Activated CD4-positive, alpha-beta T cell treated with anti-CD3 and anti-CD28 coated beads for 1 hour (primary cell): Measurements from ENCODE around the gene ROCK2.
"Not testable (repeated sequence)": the region's sequence is repeated elsewhere in the genome, so short reads cannot be mapped to it uniquely, and the experiment has no call there.

Experiments
- DNase-seq: peaks from one replicate; pipeline ENCODE4 v3.0.0-alpha.2; 2020

Gene ROCK2

DNA sequence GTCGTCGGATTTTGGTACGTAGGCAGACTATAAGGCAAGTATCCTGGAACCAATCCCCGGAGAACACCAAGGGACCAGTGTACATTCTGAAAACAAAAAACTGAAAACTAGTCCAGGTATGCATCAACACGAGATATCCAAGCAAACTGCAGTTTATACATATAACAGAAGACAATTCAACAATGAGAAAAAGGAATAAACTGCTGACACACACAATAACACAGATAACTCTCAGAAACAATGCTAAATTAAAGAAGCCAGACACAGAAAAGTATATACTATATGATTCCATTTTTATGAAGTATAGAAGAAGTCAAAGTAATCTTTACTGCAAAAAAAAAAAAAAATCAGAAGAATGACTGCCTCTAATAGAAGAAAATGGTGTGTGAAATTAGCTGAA lies 5.9 kb downstream of the ROCK2 start:
- DNase-seq, result no peak

GRCh38 chr2:11337909-11338308 lies 6.5 kb downstream of the ROCK2 start:
- no peak for DNase-seq

GRCh38 chr2:11336189-11336588 lies 8.2 kb downstream of the ROCK2 start:
- DNase-seq, result no peak

GRCh38 chr2:11333427-11334183 lies 10.8 kb downstream of the ROCK2 start:
- DNase-seq, result no peak

- no peak for DNase-seq
Measured at GRCh38 chr2:11332596-11332995, 11.8 kb downstream of the ROCK2 start.

DNA sequence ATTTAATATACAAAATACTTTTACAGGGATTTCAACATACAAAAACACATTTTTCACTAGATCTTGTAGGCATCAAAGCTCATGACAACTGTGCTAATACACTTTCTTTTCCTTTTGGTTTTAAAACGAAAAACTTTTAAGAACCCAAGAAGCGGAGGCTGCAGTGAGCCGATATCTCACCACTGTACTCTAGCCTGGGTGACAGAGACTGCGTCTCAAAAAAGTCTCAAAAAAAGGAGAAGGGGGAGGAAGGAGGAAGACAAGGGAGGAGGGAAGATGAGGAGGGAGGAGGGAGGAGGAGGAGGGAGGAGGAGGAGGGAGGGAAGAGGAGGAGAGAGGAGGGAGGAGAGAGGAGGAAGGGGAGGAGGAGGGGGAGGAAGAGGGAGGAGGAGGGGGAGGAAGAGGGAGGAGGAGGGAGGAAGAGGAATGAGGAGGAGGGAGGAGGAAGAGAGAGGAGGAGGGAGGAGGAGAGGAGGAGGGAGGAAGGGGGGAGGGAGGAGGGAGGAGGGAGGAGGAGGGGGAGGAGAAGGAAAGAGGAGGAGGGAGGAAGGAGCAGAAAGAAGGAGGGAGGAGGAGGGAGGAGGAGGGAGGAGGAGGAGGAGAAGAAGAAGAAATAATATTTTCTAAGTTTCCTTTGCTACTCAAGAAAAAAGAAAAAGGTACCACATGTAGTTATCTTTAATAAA lies 13.8 kb downstream of the ROCK2 start:
- DNase-seq, result no peak

DNA sequence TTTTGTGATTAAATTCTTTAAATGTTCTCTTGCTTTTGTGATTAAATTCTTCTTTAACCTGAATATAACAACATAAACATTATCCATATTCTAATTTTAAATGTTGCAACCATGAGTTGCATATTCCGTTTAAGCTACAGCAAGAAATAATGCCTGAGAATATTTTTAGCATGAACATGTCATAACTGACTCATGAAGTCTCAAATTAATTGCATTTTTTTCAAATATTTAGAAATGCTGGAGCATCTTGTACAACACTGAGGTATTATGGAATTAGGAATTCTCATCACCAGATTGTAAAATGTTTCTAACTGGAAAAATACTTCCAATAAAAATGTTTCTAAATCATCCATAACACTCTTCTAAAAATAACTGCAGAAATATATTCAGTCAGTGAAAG lies 14.7 kb downstream of the ROCK2 start:
- no peak for DNase-seq

DNA sequence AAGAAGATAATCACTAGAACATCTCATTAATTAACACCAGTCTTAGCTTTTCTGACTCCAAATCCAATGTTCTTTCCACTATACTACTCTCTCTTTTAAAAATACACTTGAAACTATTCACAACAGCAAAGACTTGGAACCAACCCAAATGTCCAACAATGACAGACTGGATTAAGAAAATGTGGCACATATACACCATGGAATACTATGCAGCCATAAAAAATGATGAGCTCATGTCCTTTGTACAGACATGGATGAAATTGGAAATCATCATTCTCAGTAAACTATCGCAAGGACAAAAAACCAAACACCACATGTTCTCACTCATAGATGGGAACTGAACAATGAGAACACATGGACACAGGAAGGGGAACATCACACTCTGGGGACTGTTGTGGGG lies 15.9 kb downstream of the ROCK2 start:
- not testable (repeated sequence) for DNase-seq

- DNase-seq, result no peak
Measured at GRCh38 chr2:11327871-11328270, 16.6 kb downstream of the ROCK2 start.

GRCh38 chr2:11326677-11327211 lies 17.7 kb downstream of the ROCK2 start:
- no peak for DNase-seq

- no peak for DNase-seq
Measured at GRCh38 chr2:11325961-11326676, 18.3 kb downstream of the ROCK2 start.

DNA sequence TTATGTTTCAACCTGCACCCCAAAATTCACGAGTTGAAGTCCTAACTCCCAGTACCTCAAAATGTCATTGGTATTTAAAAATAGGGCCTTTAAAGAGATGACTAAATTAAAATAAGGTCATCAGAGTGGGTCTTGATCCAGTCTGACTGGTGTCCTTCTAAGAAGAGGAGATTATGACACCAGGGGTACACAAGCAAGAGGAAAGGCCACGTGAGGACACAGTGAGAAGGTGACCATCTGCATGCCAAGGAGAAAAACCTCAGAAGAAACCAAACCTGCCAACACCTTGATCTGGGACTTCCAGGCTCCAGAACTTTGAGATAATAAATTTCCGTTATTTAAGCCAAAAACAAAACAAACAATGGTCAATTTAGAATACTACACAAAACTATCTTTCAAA lies 22.6 kb downstream of the ROCK2 start:
- no peak for DNase-seq

GRCh38 chr2:11320698-11321492 lies 23.5 kb downstream of the ROCK2 start:
- no peak for DNase-seq

DNA sequence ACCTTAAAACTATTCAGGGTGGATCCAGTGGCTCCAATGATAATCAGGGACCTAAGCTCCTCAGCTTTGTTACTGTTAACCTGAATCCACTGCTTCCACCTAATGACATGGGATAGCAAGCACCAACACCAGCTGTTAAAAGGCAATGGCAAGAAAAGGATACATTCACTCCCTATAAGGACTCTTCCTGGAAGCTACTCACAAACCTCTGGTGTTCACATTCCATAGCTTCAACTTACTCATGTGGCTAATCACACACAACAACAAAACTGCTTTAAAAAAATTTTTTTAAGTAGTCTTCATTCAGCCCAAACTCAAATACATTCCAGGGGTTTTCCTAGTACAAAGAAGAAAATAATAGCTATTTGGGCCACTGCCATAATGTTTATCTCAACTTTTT lies 24.5 kb downstream of the ROCK2 start:
- DNase-seq, result no peak

DNA sequence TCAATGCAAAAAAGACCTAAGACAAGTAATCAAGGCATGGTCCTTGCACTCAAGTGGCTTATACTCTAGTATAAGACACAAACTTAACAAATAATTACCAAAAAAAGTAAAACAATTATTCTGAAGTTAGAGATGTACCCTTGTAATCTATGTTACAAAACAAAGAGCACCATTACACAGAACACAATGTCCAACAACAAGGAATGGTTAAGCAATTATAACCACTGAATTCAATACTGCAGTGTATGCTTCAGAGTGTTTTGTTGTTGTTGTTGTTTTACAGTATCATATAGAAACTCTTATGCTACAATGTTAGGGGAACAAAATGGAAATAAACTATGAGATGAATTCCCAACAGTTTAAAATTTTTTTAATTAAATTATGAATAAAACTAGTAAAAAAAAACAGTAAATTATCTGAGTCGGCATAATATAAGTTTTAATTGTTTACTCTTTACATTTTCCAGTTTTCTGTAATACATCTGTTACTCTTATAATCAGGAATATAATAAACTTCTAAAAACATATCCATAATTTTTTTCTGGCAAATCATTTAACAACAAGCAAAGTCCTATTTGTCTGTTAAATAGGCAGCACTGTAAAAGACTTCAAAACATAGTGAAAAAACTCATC lies 29.2 kb downstream of the ROCK2 start:
- no peak for DNase-seq

DNA sequence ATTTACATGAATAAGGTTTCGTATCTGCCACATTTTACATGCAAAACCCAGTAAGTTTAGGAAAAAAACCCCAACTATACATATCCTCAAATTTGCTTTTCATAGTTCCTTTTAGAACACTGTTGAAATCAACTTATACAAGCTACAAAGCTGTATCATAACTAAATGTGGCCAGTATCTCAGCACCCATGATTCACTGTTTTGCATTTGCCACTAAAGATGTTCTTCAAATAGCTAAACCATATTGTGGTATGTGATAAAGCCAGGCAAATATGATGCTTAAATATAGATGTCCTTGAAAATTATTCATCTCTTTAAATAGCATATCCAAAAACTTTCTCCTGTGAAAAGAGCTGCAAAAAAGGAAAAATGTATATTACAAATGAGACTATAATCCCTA lies 29.9 kb downstream of the ROCK2 start:
- no peak for DNase-seq

DNA sequence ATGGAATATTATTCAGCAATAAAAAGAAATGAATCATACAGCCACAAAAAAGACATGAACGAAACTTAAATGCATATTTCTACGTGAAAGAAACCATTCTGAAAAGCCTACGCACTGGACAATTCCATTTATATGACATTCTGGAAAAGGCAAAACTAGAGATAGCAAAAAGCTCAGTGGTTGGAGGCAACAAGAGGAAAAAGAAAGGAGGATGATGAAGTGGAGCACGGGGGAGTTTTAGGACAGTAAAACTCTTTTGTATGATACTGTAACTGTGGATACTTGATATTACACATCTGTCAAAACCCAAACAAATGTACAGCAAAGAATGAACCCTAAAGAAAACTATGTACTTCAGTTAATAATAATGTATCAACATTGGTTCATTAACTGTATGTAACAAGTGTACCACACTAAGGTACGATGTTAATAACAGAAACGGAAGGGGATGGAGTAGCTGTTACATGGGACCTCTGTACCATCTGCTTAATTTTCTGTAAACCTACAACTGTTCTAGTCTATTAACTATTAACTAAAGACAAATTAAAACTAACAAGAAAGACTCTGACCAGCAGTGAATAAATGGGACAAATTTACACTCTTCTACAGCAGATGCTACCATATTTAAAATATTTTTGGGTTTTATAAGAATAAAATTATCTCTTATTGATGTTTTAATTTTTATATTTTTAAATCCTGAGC lies 31.5 kb downstream of the ROCK2 start:
- no peak for DNase-seq

GRCh38 chr2:11311543-11311942 lies 32.9 kb downstream of the ROCK2 start:
- DNase-seq, result no peak

DNA sequence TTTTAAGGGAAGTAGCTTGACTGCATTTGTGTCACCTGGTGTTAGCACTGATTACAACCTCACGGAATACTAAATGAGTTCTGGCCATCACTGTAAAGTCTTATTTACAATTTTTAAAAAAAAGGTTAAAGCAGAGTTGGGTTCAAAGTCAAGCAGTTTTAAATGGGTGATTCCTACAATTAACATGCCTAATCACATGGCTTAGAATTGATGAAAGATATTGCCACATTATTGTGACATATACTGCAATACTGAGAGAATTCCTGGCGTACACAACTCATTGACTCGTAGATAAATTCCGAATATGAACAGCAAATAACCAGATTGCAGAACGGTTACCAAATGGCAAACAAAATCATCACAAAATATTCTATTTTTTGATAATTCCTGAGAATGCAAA lies 34.2 kb downstream of the ROCK2 start:
- DNase-seq, result no peak

DNA sequence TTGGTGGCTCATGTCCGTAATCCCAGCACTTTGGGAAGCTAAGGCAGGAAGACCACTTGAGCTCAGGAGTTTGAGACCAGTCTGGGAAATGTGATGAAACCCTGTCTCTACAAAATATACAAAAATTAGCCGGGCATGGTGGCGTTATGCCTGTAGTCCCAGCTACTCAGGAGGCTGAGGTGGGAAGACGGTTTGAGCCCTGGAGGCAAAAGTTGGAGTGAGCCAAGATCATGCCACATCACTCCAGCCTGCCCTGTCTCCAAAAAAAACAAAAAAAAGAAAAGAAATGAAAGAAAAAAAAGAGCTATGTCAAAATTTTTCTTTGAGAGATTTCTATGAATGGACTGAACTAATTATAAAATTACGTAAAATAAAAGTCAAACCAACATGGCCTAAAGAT lies 34.7 kb downstream of the ROCK2 start:
- no peak for DNase-seq

- no peak for DNase-seq
Measured at GRCh38 chr2:11307764-11308415, 36.5 kb downstream of the ROCK2 start.
